ENCODE measurements around the gene SLC29A3.

Gene SLC29A3

DNA sequence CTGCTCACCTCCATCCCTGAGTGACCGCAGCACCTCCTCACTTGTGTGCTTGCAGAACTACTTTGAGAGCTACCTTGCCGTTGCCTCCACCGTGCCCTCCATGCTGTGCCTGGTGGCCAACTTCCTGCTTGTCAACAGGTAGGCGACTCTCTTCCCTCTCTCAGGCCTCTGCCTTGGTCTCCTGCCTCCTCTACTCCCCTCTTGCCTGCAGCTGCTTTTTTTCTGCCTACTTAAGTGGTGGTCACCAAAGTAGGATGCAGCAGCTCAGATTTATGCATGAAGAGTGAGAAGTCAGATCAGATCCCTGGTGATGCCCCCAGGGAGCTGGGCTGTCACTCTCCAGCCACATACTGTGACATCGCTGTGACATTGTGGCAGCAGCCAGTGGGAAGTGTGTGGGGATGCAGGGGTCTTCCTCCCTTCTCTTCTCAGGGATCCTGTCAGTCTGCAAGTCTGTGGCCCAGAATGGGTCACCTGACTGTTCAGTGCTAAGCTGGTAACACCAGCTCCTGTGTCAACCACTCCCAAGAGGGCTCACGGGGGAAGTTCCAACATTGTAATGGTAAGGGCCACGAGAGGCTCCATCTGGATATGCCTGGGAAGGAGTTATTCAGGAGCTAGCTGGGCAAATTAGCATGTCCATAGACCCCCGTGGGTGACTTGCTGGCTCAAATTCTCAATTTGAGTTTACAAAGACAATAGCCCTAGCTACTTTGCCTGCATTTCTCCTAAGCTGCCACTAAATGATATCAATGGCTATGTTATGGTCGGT is 25.3 kb downstream of the SLC29A3 start:
- no peak for DNase-seq (ENCODE audit: low read depth)
- no peak overlapping the region for H3K4me3 ChIP-seq (ENCODE audit: control insufficient read depth, low read depth, low read length)
- no peak for TF ChIP-seq CTCF (conservative IDR thresholded peaks at IDR 0.05; ENCODE audit: control insufficient read depth, insufficient read depth, low read depth, low read length)

GRCh38 chr10:71344993-71345480 is 26.0 kb downstream of the SLC29A3 start:
- no peak overlapping the region for H3K4me3 ChIP-seq (ENCODE audit: control insufficient read depth, low read depth, low read length)
- DNase-seq (ENCODE audit: low read depth) = no peak
- TF ChIP-seq CTCF (conservative IDR thresholded peaks at IDR 0.05; ENCODE audit: control insufficient read depth, insufficient read depth, low read depth, low read length) = no peak

- DNase-seq (ENCODE audit: low read depth) = no peak
- TF ChIP-seq CTCF (conservative IDR thresholded peaks at IDR 0.05; ENCODE audit: control insufficient read depth, insufficient read depth, low read depth, low read length) = no peak
- no peak overlapping the region for H3K4me3 ChIP-seq (ENCODE audit: control insufficient read depth, low read depth, low read length)
Measured at GRCh38 chr10:71345694-71346093, 26.6 kb downstream of the SLC29A3 start.

DNA sequence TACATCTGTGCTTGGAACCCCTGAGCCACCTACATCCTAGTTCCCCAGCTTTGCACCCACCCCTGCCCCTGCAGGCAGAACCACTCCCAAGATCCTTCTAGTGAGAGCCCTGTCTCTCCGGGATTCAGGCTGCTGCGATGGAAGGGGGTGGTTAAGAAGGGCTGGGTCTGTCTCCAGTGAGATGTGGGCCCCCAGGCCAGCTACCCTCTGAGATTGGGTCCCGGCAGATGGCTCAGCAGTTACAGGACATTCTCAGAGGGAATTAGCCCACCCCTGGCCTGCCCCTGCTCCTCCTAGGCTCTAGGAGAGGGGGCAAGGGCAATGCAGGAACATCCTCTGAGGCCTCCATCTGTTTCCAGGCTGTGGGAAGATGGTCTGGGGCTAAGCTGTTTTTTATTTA is 27.7 kb downstream of the SLC29A3 start:
- no peak for DNase-seq (ENCODE audit: low read depth)
- no peak for TF ChIP-seq CTCF (conservative IDR thresholded peaks at IDR 0.05; ENCODE audit: control insufficient read depth, insufficient read depth, low read depth, low read length)
- no peak overlapping the region for H3K4me3 ChIP-seq (ENCODE audit: control insufficient read depth, low read depth, low read length)

GRCh38 chr10:71347587-71348395 is 28.7 kb downstream of the SLC29A3 start:
- DNase-seq (ENCODE audit: low read depth) = no peak
- no peak overlapping the region for H3K4me3 ChIP-seq (ENCODE audit: control insufficient read depth, low read depth, low read length)
- no peak for TF ChIP-seq CTCF (conservative IDR thresholded peaks at IDR 0.05; ENCODE audit: control insufficient read depth, insufficient read depth, low read depth, low read length)

- TF ChIP-seq CTCF (conservative IDR thresholded peaks at IDR 0.05; ENCODE audit: control insufficient read depth, insufficient read depth, low read depth, low read length) = no peak
- DNase-seq (ENCODE audit: low read depth) = no peak
- H3K4me3 ChIP-seq (ENCODE audit: control insufficient read depth, low read depth, low read length) = no peak overlapping the region
Measured at GRCh38 chr10:71348850-71349249, 29.8 kb downstream of the SLC29A3 start.

Data from fibroblast of mammary gland (primary cell).